ENCODE data around the gene DNAH3. TPM values are rescaled to one million over a fixed set of nuclear protein-coding genes. Genes with fewer than 3 reads are reported as not detected.

DNAH3 gene
- total RNA-seq, 1 experiment from 2014 or later = 0.57 TPM

DNA sequence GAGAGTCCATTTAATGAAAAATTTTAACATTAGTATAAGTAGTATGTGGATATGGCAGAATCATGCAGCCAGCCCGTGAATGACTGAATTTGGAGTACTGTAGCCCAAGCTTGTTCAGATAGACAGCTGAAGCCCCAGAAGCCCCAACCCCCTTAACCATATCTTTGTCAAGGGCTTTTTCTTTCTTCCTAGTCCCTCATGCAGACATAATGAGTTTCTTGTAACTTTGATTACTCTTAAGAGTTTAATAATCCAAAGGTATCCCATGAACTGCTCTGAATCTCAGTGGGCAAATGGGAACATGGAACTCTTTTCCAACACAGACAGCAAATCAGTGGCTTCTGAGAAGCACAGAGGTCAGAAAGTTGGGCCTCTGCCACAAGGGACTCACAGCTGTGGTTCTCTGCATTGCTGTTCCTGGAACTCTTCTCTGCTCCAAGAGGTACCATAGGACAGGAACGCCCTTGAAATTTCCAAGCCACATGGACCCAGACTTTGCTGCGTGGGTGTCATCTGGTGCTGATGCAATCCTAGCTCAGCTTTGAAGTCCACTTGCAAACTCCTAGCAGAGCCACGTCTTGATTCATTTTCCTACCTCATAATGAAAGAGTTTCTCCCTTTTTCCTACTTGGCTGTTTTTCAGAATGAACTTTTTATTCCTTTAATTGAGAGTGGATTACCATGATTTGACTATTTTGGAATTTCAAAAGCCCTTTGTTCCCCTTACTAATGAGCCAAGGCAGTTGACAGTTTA, 232.0 kb downstream of the DNAH3 start:
- peak; percentile 95 for TF ChIP-seq GABPB1 (CRISPR knock-in tag; IDR thresholded peaks at IDR 0.05)
- TF ChIP-seq, protein P1, sequence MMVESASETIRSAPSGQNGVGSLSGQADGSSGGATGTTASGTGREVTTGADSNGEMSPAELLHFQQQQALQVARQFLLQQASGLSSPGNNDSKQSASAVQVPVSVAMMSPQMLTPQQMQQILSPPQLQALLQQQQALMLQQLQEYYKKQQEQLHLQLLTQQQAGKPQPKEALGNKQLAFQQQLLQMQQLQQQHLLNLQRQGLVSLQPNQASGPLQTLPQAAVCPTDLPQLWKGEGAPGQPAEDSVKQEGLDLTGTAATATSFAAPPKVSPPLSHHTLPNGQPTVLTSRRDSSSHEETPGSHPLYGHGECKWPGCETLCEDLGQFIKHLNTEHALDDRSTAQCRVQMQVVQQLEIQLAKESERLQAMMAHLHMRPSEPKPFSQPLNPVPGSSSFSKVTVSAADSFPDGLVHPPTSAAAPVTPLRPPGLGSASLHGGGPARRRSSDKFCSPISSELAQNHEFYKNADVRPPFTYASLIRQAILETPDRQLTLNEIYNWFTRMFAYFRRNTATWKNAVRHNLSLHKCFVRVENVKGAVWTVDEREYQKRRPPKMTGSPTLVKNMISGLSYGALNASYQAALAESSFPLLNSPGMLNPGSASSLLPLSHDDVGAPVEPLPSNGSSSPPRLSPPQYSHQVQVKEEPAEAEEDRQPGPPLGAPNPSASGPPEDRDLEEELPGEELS (CRISPR knock-in tag; IDR thresholded peaks at IDR 0.05) = no peak
- TF ChIP-seq, protein P2, sequence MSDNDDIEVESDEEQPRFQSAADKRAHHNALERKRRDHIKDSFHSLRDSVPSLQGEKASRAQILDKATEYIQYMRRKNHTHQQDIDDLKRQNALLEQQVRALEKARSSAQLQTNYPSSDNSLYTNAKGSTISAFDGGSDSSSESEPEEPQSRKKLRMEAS (CRISPR knock-in tag; IDR thresholded peaks at IDR 0.05) = peak; percentile 29; the same call in 1 of the 2 replicates
- Mint-ChIP-seq H3K4me3 (no peak overlapping the region), H3K27ac (no peak overlapping the region), H3K9me3 (no peaks in the 10 kb centered on the region), H3K36me3 (no peaks in the 10 kb centered on the region), H3K27me3 (ENCODE audit: low read depth) (no peaks in the 10 kb centered on the region), H3K4me1 (peaks cover 21% of the 10 kb centered on the region)
- ChIA-PET POLR2A (no interaction called here), CTCF (interaction anchor here (0.6 kb wide), 1 partner anchor 19 kb away, joined by 3 read pairs; no protein-coding TSS in a partner anchor)
- no peak for DNase-seq (ENCODE audit: low spot score)
- no peak for ATAC-seq

DNA sequence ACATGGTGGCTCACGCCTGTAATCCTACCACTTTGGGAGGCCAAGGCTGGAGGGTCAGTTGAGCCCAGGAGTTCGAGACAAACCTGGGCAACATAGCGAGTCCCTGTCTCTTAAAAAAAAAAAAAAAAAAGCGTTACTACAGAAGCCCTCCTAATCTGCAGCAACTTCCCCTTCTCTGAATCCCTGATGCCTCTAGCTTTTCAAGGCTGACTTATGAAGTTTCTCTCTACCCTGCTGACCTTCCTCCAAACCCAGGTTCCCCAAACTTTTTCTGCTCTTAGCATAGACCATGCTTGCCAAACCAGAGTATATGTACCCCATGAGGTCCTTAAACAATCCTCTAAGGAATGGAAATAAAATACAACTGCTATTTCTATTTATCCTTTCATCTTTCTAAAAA, 233.7 kb downstream of the DNAH3 start:
- Mint-ChIP-seq H3K27ac (no peak overlapping the region), H3K4me1 (peaks cover 23% of the 10 kb centered on the region), H3K9me3 (no peaks in the 10 kb centered on the region), H3K4me3 (no peak overlapping the region), H3K27me3 (ENCODE audit: low read depth) (no peaks in the 10 kb centered on the region), H3K36me3 (no peaks in the 10 kb centered on the region)
- CTCF ChIA-PET = interaction anchor here (1.4 kb wide), 1 partner anchor 67 kb away, joined by 4 read pairs; no protein-coding TSS in a partner anchor
- DNase-seq (ENCODE audit: low spot score) (no peak), ATAC-seq (no peak)
- POLR2A ChIA-PET = no interaction called here
- TF ChIP-seq ATF1 (CRISPR knock-in tag; IDR thresholded peaks at IDR 0.05) (no peak), NFYB (CRISPR knock-in tag; conservative IDR thresholded peaks at IDR 0.05; ENCODE audit: low read depth) (no peak), TCF7 (CRISPR knock-in tag; IDR thresholded peaks at IDR 0.05; ENCODE audit: low read depth) (no peak), ZNF138 (CRISPR knock-in tag; conservative IDR thresholded peaks at IDR 0.05) (no peak), GABPB1 (CRISPR knock-in tag; IDR thresholded peaks at IDR 0.05) (no peak), ZNF121 (CRISPR knock-in tag; IDR thresholded peaks at IDR 0.05) (no peak), TP53 (CRISPR knock-in tag; IDR thresholded peaks at IDR 0.05) (no peak), NR1H2 (CRISPR knock-in tag; IDR thresholded peaks at IDR 0.05) (no peak), JUN (CRISPR knock-in tag; IDR thresholded peaks at IDR 0.05) (no peak)
- TF ChIP-seq, protein P3, sequence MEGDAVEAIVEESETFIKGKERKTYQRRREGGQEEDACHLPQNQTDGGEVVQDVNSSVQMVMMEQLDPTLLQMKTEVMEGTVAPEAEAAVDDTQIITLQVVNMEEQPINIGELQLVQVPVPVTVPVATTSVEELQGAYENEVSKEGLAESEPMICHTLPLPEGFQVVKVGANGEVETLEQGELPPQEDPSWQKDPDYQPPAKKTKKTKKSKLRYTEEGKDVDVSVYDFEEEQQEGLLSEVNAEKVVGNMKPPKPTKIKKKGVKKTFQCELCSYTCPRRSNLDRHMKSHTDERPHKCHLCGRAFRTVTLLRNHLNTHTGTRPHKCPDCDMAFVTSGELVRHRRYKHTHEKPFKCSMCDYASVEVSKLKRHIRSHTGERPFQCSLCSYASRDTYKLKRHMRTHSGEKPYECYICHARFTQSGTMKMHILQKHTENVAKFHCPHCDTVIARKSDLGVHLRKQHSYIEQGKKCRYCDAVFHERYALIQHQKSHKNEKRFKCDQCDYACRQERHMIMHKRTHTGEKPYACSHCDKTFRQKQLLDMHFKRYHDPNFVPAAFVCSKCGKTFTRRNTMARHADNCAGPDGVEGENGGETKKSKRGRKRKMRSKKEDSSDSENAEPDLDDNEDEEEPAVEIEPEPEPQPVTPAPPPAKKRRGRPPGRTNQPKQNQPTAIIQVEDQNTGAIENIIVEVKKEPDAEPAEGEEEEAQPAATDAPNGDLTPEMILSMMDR (IDR thresholded peaks at IDR 0.05) = no peak
- TF ChIP-seq, protein P4, sequence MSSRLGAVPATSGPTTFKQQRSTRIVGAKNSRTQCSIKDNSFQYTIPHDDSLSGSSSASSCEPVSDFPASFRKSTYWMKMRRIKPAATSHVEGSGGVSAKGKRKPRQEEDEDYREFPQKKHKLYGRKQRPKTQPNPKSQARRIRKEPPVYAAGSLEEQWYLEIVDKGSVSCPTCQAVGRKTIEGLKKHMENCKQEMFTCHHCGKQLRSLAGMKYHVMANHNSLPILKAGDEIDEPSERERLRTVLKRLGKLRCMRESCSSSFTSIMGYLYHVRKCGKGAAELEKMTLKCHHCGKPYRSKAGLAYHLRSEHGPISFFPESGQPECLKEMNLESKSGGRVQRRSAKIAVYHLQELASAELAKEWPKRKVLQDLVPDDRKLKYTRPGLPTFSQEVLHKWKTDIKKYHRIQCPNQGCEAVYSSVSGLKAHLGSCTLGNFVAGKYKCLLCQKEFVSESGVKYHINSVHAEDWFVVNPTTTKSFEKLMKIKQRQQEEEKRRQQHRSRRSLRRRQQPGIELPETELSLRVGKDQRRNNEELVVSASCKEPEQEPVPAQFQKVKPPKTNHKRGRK (CRISPR knock-in tag; IDR thresholded peaks at IDR 0.05; ENCODE audit: borderline replicate concordance) = no peak
- TF ChIP-seq, protein P5, sequence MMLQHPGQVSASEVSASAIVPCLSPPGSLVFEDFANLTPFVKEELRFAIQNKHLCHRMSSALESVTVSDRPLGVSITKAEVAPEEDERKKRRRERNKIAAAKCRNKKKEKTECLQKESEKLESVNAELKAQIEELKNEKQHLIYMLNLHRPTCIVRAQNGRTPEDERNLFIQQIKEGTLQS (CRISPR knock-in tag; conservative IDR thresholded peaks at IDR 0.05) = no peak
- TF ChIP-seq, protein P6, sequence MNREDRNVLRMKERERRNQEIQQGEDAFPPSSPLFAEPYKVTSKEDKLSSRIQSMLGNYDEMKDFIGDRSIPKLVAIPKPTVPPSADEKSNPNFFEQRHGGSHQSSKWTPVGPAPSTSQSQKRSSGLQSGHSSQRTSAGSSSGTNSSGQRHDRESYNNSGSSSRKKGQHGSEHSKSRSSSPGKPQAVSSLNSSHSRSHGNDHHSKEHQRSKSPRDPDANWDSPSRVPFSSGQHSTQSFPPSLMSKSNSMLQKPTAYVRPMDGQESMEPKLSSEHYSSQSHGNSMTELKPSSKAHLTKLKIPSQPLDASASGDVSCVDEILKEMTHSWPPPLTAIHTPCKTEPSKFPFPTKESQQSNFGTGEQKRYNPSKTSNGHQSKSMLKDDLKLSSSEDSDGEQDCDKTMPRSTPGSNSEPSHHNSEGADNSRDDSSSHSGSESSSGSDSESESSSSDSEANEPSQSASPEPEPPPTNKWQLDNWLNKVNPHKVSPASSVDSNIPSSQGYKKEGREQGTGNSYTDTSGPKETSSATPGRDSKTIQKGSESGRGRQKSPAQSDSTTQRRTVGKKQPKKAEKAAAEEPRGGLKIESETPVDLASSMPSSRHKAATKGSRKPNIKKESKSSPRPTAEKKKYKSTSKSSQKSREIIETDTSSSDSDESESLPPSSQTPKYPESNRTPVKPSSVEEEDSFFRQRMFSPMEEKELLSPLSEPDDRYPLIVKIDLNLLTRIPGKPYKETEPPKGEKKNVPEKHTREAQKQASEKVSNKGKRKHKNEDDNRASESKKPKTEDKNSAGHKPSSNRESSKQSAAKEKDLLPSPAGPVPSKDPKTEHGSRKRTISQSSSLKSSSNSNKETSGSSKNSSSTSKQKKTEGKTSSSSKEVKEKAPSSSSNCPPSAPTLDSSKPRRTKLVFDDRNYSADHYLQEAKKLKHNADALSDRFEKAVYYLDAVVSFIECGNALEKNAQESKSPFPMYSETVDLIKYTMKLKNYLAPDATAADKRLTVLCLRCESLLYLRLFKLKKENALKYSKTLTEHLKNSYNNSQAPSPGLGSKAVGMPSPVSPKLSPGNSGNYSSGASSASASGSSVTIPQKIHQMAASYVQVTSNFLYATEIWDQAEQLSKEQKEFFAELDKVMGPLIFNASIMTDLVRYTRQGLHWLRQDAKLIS (CRISPR knock-in tag; IDR thresholded peaks at IDR 0.05; ENCODE audit: borderline replicate concordance) = no peak
- TF ChIP-seq, protein P7, sequence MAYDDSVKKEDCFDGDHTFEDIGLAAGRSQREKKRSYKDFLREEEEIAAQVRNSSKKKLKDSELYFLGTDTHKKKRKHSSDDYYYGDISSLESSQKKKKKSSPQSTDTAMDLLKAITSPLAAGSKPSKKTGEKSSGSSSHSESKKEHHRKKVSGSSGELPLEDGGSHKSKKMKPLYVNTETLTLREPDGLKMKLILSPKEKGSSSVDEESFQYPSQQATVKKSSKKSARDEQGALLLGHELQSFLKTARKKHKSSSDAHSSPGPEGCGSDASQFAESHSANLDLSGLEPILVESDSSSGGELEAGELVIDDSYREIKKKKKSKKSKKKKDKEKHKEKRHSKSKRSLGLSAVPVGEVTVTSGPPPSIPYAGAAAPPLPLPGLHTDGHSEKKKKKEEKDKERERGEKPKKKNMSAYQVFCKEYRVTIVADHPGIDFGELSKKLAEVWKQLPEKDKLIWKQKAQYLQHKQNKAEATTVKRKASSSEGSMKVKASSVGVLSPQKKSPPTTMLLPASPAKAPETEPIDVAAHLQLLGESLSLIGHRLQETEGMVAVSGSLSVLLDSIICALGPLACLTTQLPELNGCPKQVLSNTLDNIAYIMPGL (CRISPR knock-in tag; IDR thresholded peaks at IDR 0.05) = no peak
- TF ChIP-seq, protein P8, sequence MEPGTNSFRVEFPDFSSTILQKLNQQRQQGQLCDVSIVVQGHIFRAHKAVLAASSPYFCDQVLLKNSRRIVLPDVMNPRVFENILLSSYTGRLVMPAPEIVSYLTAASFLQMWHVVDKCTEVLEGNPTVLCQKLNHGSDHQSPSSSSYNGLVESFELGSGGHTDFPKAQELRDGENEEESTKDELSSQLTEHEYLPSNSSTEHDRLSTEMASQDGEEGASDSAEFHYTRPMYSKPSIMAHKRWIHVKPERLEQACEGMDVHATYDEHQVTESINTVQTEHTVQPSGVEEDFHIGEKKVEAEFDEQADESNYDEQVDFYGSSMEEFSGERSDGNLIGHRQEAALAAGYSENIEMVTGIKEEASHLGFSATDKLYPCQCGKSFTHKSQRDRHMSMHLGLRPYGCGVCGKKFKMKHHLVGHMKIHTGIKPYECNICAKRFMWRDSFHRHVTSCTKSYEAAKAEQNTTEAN (CRISPR knock-in tag; IDR thresholded peaks at IDR 0.05) = no peak
